Endothelial cell of umbilical vein (primary cell): ENCODE data around the gene ASB13. TPM values are rescaled to one million over a fixed set of nuclear protein-coding genes. Genes with fewer than 3 reads are reported as not detected.

Experiments used
- BruUV-seq: library from RNA; stranded (reverse); fragments of 400-500 nt; replicated peaks from 2 replicates; lab custom pipeline; 2021; lab: Mats Ljungman, UMichigan
- CTCF ChIA-PET: fragments of 300-600, 350-600 bp; sonication (Branson Sonifier 250); formaldehyde crosslinking; loops from one replicate; lab custom pipeline; 2021; ENCODE audit warnings: antibody characterized with exemption, inconsistent platforms; lab: Charles Lee
- POLR2A ChIA-PET: fragments of 300-600, 350-600 bp; sonication (Branson Sonifier 250); formaldehyde crosslinking; loops from one replicate; lab custom pipeline; 2021; ENCODE audit warnings: antibody characterized with exemption, inconsistent platforms; lab: Charles Lee
- DNase-seq: peaks from one replicate; pipeline ENCODE4 v3.0.0-alpha.2; 2011; ENCODE audit warnings: low read depth, low spot score
- FAIRE-seq: peaks from 2 replicates; lab custom pipeline; 2011; peaks lifted over from hg19 to GRCh38; lab: Jason Lieb, UNC
- H2AFZ ChIP-seq: 2 replicates; pipeline ENCODE4 v1.6.0; 2012; ENCODE audit warnings: low read depth, low read length, control low read depth, inconsistent platforms
- H3K27ac ChIP-seq: 2 replicates; pipeline ENCODE4 v1.5.1; 2011; ENCODE audit warnings: low read depth, mild to moderate bottlenecking, control low read depth, low read length, moderate library complexity; ENCODE audit not compliant: insufficient read depth
- H3K27me3 ChIP-seq, 2 experiments: 2 replicates each; pipeline versions ENCODE4 v1.6.0 to v1.6.1; 2011; ENCODE audit warnings: low read length in 2 of 2, mixed read lengths in 1 of 2; ENCODE audit not compliant: control insufficient read depth in 2 of 2, insufficient read depth in 2 of 2
- H3K36me3 ChIP-seq, 2 experiments: 2 replicates in 1 of 2; 3 replicates in 1 of 2; pipeline ENCODE4 v1.5.1; 2011; ENCODE audit warnings: low read length in 2 of 2, mild to moderate bottlenecking in 1 of 2, moderate library complexity in 1 of 2; ENCODE audit not compliant: control insufficient read depth in 2 of 2, insufficient read depth in 2 of 2; ENCODE audit errors: extremely low read depth in 1 of 2
- H3K4me1 ChIP-seq: 3 replicates; pipeline ENCODE4 v1.5.1; 2011; ENCODE audit warnings: mild to moderate bottlenecking, low read length; ENCODE audit not compliant: control insufficient read depth, insufficient read depth; ENCODE audit errors: extremely low read depth
- H3K4me2 ChIP-seq: 2 replicates; pipeline ENCODE4 v1.6.1; 2011; ENCODE audit warnings: low read length, control low read depth, mixed read lengths; ENCODE audit not compliant: insufficient read depth
- H3K4me3 ChIP-seq, 3 experiments: fragments of 200-600 bp in 1 of 3; sonication (generic), shearing (Covaris generic) in 1 of 3; replicated peaks in 1 of 3; 2 replicates each; pipeline ENCODE4 v1.5.1; 2011 to 2016; ENCODE audit warnings: control low read depth in 3 of 3, low read length in 3 of 3, mild to moderate bottlenecking in 2 of 3, inconsistent platforms in 1 of 3, low read depth in 1 of 3, moderate library complexity in 1 of 3; ENCODE audit not compliant: insufficient read depth in 1 of 3
- H3K79me2 ChIP-seq: 2 replicates; pipeline ENCODE4 v1.6.0; 2012; ENCODE audit warnings: low read length, inconsistent platforms; ENCODE audit not compliant: control insufficient read depth, insufficient read depth
- H3K9ac ChIP-seq: replicated peaks from 2 replicates; pipeline ENCODE3; 2011; ENCODE audit warnings: low read length, control low read depth; ENCODE audit not compliant: insufficient read depth; ENCODE audit errors: extremely low read depth
- H3K9me1 ChIP-seq: replicated peaks from 3 replicates; pipeline ENCODE4 v1.6.0; 2011; ENCODE audit warnings: mild to moderate bottlenecking, low read length; ENCODE audit not compliant: control insufficient read depth, insufficient read depth; ENCODE audit errors: extremely low read depth
- H3K9me3 ChIP-seq: replicated peaks from 2 replicates; pipeline ENCODE4 v1.5.1; 2012; ENCODE audit warnings: low read length, inconsistent platforms; ENCODE audit not compliant: control insufficient read depth, insufficient read depth
- H4K20me1 ChIP-seq: replicated peaks from 2 replicates; pipeline ENCODE3; 2011; ENCODE audit warnings: mild to moderate bottlenecking, low read length; ENCODE audit not compliant: control insufficient read depth, insufficient read depth; ENCODE audit errors: extremely low read depth
- CTCF ChIP-seq, 2 donors: IDR thresholded peaks; 1 replicate in 1 of 2; 2 replicates in 1 of 2; pipeline ENCODE4 v1.5.1; 2011; ENCODE audit warnings: low read length in 2 of 2, mild to moderate bottlenecking in 2 of 2, moderate library complexity in 2 of 2, control low read depth in 1 of 2, inconsistent platforms in 1 of 2, low read depth in 1 of 2; ENCODE audit not compliant: insufficient read depth in 1 of 2; ENCODE audit errors: extremely low read depth in 1 of 2
- EZH2 ChIP-seq: IDR thresholded peaks from 2 replicates; pipeline ENCODE4 v1.6.1; 2012; ENCODE audit warnings: borderline replicate concordance, low read depth, mild to moderate bottlenecking, moderate library complexity, low read length, inconsistent platforms; ENCODE audit not compliant: severe bottlenecking
- FOS ChIP-seq: IDR thresholded peaks from 2 replicates; pipeline ENCODE4 v1.6.1; 2011; ENCODE audit warnings: mild to moderate bottlenecking, low read length, moderate library complexity, borderline replicate concordance; ENCODE audit not compliant: insufficient read depth
- GATA2 ChIP-seq: IDR thresholded peaks from 2 replicates; pipeline ENCODE4 v1.7.0; 2011; ENCODE audit warnings: low read depth, mild to moderate bottlenecking, moderate library complexity, mixed read lengths, low read length; ENCODE audit not compliant: insufficient read length, insufficient read depth
- JUN ChIP-seq: IDR thresholded peaks from 2 replicates; pipeline ENCODE4 v1.6.1; 2011; ENCODE audit warnings: borderline replicate concordance, low read depth; ENCODE audit not compliant: insufficient read length, insufficient read depth
- MAX ChIP-seq: IDR thresholded peaks from 2 replicates; pipeline ENCODE4 v1.6.1; 2011; ENCODE audit not compliant: insufficient read depth, insufficient read length
- MYC ChIP-seq: IDR thresholded peaks from one replicate; pipeline ENCODE4 v1.6.1; 2011; ENCODE audit warnings: mild to moderate bottlenecking, low read depth, low read length
- POLR2A ChIP-seq: IDR thresholded peaks from 2 replicates; pipeline ENCODE4 v1.6.1; 2012; ENCODE audit warnings: low read depth, mild to moderate bottlenecking, control low read depth, low read length
- POLR2AphosphoS5 ChIP-seq: IDR thresholded peaks from 2 replicates; pipeline ENCODE4 v1.6.1; 2012; ENCODE audit warnings: low read depth, mild to moderate bottlenecking, control low read depth, low read length, moderate library complexity; ENCODE audit not compliant: insufficient read depth
- dilution Hi-C: fragments of 300-500 bp; cut with MboI; formaldehyde crosslinking; loops from one replicate; pipeline ENCODE4 v1.15.0; 2019; ENCODE audit warnings: low sequenced_read_pairs; ENCODE audit not compliant: extremely low pct_ligation_motif_present
- intact Hi-C: fragments of 100-400 bp; cut with micrococcal nuclease; formaldehyde crosslinking; loops from one replicate; pipeline ENCODE4 v1.10.0; 2022
- polyA plus RNA-seq, 4 experiments: library from polyadenylated mRNA; depleted of rRNA in 3 of 4; stranded (reverse) in 3 of 4; unstranded in 1 of 4; fragments of >200 nt; gene quantifications; 2 replicates each; pipeline versions ENCODE4 v1.2.1 to v1.2.3, GENCODE V29; 2011 to 2012; ENCODE audit warnings: missing spikeins in 1 of 4
- total RNA-seq: library from RNA; stranded (reverse); gene quantifications from 2 replicates; pipeline ENCODE4 v1.2.3, GENCODE V29; 2021

ASB13 gene
- total and polyA plus RNA-seq, 2 donors (not counting 3 experiments of a cell fraction or from before 2014, with no cell fraction given): 6.3 to 7.3 TPM

DNA sequence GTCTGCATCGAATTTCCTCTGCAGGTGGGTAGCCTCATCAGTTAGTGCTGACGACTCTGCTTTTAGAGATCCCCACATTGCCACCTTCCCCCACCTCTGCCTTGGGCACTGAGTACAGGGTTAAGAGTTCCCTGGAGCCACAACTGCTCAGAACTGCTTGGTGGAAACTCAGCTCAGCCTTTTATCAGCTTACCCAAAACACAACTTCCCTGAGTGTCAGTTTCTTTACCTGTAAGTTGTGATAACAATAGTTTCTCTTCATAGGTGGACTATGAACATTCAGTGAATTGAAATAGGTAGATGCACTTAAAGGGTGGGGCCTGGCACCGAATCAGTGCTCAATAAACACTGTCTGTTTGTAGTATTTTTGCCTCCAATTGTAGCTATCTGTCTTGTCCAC, 11.3 kb downstream of the ASB13 start:
- H3K27me3 ChIP-seq: no peaks in the 10 kb centered on the region
- H3K9me1 ChIP-seq: no peaks in the 10 kb centered on the region
- H4K20me1 ChIP-seq: no peaks in the 10 kb centered on the region
- H3K4me2 ChIP-seq: no peak overlapping the region
- no peak overlapping the region for H2AFZ ChIP-seq
- H3K36me3 ChIP-seq: no peaks in the 10 kb centered on the region
- no peak for FAIRE-seq
- no peak overlapping the region for H3K9ac ChIP-seq
- H3K4me1 ChIP-seq: no peaks in the 10 kb centered on the region
- ChIA-PET CTCF (no interaction called here), POLR2A (no interaction called here)
- no TSS peak for BruUV-seq
- no peaks in the 10 kb centered on the region for H3K9me3 ChIP-seq
- H3K27ac ChIP-seq: no peak overlapping the region
- H3K4me3 ChIP-seq: no peak overlapping the region
- intact Hi-C loops (no loop called here), dilution Hi-C loops (no loop called here)
- H3K79me2 ChIP-seq: no peaks in the 10 kb centered on the region
- DNase-seq: no peak
- no peak for TF ChIP-seq POLR2A
- no peak for TF ChIP-seq EZH2
- TF ChIP-seq GATA2: no peak
- TF ChIP-seq POLR2AphosphoS5: no peak
- no peak for TF ChIP-seq MAX
- no peak for TF ChIP-seq MYC
- TF ChIP-seq FOS: no peak
- no peak for TF ChIP-seq JUN
- TF ChIP-seq CTCF (IDR thresholded peaks at IDR 0.05; ENCODE audit: extremely low read depth in 1 of 2, insufficient read depth in 1 of 2, low read depth in 1 of 2, low read length in 2 of 2): no peak
